Measurements from ENCODE around the gene FGF8. TPM values are rescaled to one million over a fixed set of nuclear protein-coding genes. Genes with fewer than 3 reads are reported as not detected.

FGF8 gene
- total RNA-seq, 1 experiment from 2014 or later, result 0.39 TPM

- POLR2A ChIA-PET, result interaction anchor here (0.6 to 0.8 kb wide), 2 partner anchors 180 to 340 kb away, joined by 5 to 9 read pairs; no protein-coding TSS in a partner anchor
- BruUV-seq (replicated peaks), result no TSS peak
- H3K27ac ChIP-seq (ENCODE audit: low read length), result peak overlapping the region; percentile 94
These were observed 6.3 kb upstream of the FGF8 start for GRCh38 chr10:101781984-101782810.

GRCh38 chr10:101781655-101781983 lies 5.7 kb upstream of the FGF8 start:
- TF ChIP-seq REST (IDR thresholded peaks at IDR 0.05; ENCODE audit: insufficient read depth in 1 of 2, low read depth in 2 of 2, low read length in 1 of 2), result no peak
- TF ChIP-seq SIN3A (IDR thresholded peaks at IDR 0.05; ENCODE audit: borderline replicate concordance, insufficient read depth, low read depth, low read length), result no peak
- TF ChIP-seq CTCF (IDR thresholded peaks at IDR 0.05), result no peak
- no peak for TF ChIP-seq TCF7L2 (IDR thresholded peaks at IDR 0.05; ENCODE audit: low read depth, low read length)
- no peak for TF ChIP-seq POLR2AphosphoS5 (IDR thresholded peaks at IDR 0.05; ENCODE audit: low read depth, low read length)
- intact Hi-C loops (cut with micrococcal nuclease; ENCODE audit: unreplicated experiment), result loop anchor here (2.0 to 10.0 kb wide), 2 partner anchors 179 to 567 kb away; no protein-coding TSS in a partner anchor
- Histone ChIP-seq H3K9me3 (ENCODE audit: control insufficient read depth, insufficient read depth, low read depth, low read length) (no peaks in the 10 kb centered on the region), H3K4me3 (ENCODE audit: low read depth in 2 of 2, low read length in 2 of 2) (peak overlapping the region; percentile 83 to 89), H3K27me3 (ENCODE audit: control insufficient read depth, insufficient read depth, low read length) (no peaks in the 10 kb centered on the region), H3K36me3 (ENCODE audit: control insufficient read depth, insufficient read depth, low read length) (peaks cover 16% of the 10 kb centered on the region), H3K27ac (ENCODE audit: low read length) (no peak overlapping the region), H3K4me1 (ENCODE audit: control insufficient read depth, insufficient read depth, low read length) (peaks cover 39% of the 10 kb centered on the region)
- ChIA-PET POLR2A (interaction anchor here (0.5 to 0.8 kb wide), 3 partner anchors 179 to 340 kb away, joined by 5 to 9 read pairs (median 6); no protein-coding TSS in a partner anchor), CTCF (interaction anchor here (0.6 to 1.9 kb wide), 15 partner anchors 10 to 687 kb away, joined by 3 to 41 read pairs (median 4); partner anchors contain the start of gene OGA)
- BruUV-seq (replicated peaks), result no TSS peak
- in situ Hi-C loops (cut with HindIII; ENCODE audit: low pct_unique_long_range_greater_than_20kb, low sequenced_read_pairs), result no loop called here
- DNase-seq (ENCODE audit: low read depth, low spot score) (no peak), ATAC-seq (no peak)

More at GRCh38 chr10:101781984-101782810, 6.3 kb upstream of the FGF8 start:
- DNase-seq (ENCODE audit: low read depth, low spot score) (no peak), ATAC-seq (no peak)
- Histone ChIP-seq H3K9me3 (ENCODE audit: control insufficient read depth, insufficient read depth, low read depth, low read length) (no peaks in the 10 kb centered on the region), H3K4me3 (ENCODE audit: low read depth in 2 of 2, low read length in 2 of 2) (peak overlapping the region; percentile 83 to 89), H3K36me3 (ENCODE audit: control insufficient read depth, insufficient read depth, low read length) (peaks cover 18% of the 10 kb centered on the region), H3K4me1 (ENCODE audit: control insufficient read depth, insufficient read depth, low read length) (peaks cover 39% of the 10 kb centered on the region), H3K27me3 (ENCODE audit: control insufficient read depth, insufficient read depth, low read length) (no peaks in the 10 kb centered on the region)
- no peak for TF ChIP-seq CTCF (IDR thresholded peaks at IDR 0.05)
- CTCF ChIA-PET, result interaction anchor here (0.6 to 1.9 kb wide), 6 partner anchors 180 to 568 kb away, joined by 3 to 41 read pairs (median 8); no protein-coding TSS in a partner anchor
- intact Hi-C loops (cut with micrococcal nuclease; ENCODE audit: unreplicated experiment) (loop anchor here (2.0 to 10.0 kb wide), 2 partner anchors 179 to 567 kb away; no protein-coding TSS in a partner anchor), in situ Hi-C loops (cut with HindIII; ENCODE audit: low pct_unique_long_range_greater_than_20kb, low sequenced_read_pairs) (no loop called here)
